ENCODE results near the gene POU3F2. TPM values are rescaled to one million over a fixed set of nuclear protein-coding genes. Genes with fewer than 3 reads are reported as not detected.

Gene POU3F2
- total RNA-seq, 1 donor from 2014 or later: not detected

DNA sequence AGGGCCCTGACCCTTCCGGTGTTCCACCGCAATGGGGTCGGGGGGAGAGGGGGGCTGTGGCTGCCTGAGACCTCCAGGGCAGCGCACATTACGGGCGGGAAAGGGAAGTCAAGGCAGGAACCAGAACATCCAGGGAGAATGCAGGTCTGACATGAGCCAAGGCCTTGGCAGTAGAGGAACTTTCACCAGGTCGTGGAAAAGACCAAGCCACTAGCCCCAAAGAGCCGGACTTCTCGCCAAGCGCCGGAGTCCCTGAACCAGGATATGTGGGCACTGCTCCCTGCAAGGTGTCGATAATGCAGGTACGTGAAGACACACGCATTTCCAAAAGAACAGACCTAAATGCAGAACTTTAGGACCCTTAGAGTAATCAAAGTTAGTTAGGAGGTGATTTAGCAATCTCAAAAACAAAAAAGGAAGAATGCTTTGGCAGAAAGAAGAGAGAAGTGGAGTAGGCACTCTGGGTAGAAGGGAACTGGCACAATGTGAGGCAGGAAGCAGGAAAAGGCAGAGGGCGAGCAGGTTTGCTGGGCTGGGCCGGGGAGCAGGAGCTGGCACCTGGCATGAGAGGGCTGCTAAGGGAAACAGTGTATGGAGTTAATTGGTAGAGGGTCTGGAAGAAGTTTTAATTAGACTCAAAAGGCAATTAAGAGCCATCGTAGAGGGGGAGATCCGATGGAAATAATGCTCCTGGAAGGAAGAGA is 14.3 kb downstream of the POU3F2 start:
- Histone ChIP-seq H3K27ac (no peak overlapping the region), H3K4me1 (peaks cover 15% of the 10 kb centered on the region), H3K27me3 (peaks cover 62% of the 10 kb centered on the region), H3K4me3 (no peak overlapping the region), H3K9me3 (no peaks in the 10 kb centered on the region), H3K36me3 (no peaks in the 10 kb centered on the region)
- intact Hi-C loops (cut with DNase I): no loop called here
- TF ChIP-seq, protein P1, sequence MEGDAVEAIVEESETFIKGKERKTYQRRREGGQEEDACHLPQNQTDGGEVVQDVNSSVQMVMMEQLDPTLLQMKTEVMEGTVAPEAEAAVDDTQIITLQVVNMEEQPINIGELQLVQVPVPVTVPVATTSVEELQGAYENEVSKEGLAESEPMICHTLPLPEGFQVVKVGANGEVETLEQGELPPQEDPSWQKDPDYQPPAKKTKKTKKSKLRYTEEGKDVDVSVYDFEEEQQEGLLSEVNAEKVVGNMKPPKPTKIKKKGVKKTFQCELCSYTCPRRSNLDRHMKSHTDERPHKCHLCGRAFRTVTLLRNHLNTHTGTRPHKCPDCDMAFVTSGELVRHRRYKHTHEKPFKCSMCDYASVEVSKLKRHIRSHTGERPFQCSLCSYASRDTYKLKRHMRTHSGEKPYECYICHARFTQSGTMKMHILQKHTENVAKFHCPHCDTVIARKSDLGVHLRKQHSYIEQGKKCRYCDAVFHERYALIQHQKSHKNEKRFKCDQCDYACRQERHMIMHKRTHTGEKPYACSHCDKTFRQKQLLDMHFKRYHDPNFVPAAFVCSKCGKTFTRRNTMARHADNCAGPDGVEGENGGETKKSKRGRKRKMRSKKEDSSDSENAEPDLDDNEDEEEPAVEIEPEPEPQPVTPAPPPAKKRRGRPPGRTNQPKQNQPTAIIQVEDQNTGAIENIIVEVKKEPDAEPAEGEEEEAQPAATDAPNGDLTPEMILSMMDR (IDR thresholded peaks at IDR 0.05): no peak
- DNase-seq (no peak), ATAC-seq (no peak)

DNA sequence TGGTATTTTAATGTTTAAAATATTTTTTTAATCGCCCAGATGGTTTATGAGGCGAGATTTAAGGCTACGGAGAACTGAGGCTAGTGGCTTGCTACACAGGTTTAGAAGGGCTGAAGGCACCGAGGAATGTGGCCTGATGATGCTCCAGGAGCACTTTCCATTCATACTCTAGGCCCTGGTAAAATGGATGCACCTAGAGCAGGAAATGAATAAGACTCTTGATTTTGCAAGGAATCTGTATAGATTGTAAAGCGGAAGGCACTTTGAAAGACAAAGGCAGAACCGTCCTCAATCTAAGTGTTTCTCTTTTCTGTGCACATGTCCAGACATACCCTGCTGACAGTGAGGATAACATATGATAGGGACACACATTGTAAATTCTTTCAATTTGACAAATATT is 30.1 kb downstream of the POU3F2 start:
- intact Hi-C loops (cut with DNase I): no loop called here
- Histone ChIP-seq H3K4me1 (no peaks in the 10 kb centered on the region), H3K36me3 (no peaks in the 10 kb centered on the region), H3K9me3 (no peaks in the 10 kb centered on the region), H3K27ac (no peak overlapping the region), H3K27me3 (no peaks in the 10 kb centered on the region), H3K4me3 (no peak overlapping the region)
- DNase-seq: no peak
- TF ChIP-seq, protein P1 (IDR thresholded peaks at IDR 0.05): no peak
- no peak for ATAC-seq

DNA sequence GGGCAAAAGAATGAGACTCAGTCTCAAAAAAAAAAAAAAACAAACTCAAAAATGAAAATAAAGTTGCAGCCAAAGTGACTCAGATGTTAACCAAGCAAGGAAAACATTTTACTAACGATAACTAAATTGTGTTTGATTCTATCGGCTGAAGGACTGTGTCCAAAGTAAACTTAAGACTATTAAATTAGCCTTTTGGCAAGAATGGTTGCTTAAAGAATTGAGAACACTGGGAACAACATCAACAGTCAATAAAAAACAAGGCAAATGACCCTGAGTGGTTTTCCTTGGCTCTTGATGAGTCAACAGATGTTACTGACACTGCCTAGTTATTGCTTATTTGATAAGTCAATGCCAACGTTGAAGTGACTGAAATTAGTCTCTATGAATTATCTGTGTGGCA is 36.7 kb downstream of the POU3F2 start:
- Histone ChIP-seq H3K27ac (no peak overlapping the region), H3K36me3 (no peaks in the 10 kb centered on the region), H3K27me3 (no peaks in the 10 kb centered on the region), H3K9me3 (no peaks in the 10 kb centered on the region), H3K4me3 (no peak overlapping the region), H3K4me1 (no peaks in the 10 kb centered on the region)
- intact Hi-C loops (cut with DNase I): no loop called here
- ATAC-seq (no peak), DNase-seq (no peak)
- TF ChIP-seq, protein P1 (IDR thresholded peaks at IDR 0.05): no peak

DNA sequence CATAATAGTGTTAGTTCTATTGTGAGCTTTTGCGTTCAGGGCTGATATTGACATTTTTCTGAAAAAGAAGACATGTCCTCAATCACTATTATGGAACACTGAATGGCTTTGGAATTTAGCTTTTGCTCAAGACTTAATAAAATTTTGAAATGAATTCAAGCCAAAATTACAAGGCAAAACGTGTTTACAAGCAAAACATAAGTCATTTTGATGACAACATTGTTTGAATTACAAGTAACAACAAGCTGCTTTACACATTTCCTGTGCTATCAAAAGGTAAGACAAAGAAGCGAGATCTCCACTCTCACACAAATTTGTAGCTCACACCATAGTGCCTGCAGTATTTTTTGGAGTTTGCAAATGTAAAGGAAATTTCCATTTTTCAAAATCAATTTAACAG is 37.4 kb downstream of the POU3F2 start:
- intact Hi-C loops (cut with DNase I): no loop called here
- Histone ChIP-seq H3K4me3 (no peak overlapping the region), H3K9me3 (no peaks in the 10 kb centered on the region), H3K4me1 (no peaks in the 10 kb centered on the region), H3K27me3 (no peaks in the 10 kb centered on the region), H3K36me3 (no peaks in the 10 kb centered on the region), H3K27ac (no peak overlapping the region)
- TF ChIP-seq, protein P1 (IDR thresholded peaks at IDR 0.05): no peak
- no peak for ATAC-seq
- no peak for DNase-seq

DNA sequence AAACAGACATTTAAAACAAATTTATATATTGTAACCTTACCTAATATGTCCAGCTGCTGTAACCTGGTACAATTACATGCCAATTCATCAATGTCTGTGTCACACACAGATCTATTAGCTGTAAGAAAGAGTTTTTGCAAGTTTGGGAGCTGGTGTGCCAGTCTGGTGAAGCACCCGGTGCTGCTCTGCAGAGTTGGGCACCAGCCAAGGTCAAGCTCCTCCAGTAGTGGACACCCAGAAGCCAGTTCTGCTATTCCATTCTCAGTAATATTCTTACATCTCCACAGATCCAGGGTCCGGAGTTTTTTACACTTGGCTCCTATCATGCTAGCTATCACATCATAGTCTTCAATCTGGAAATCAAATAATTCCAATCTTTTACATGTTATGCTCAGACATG is 41.0 kb downstream of the POU3F2 start:
- no peaks in the 10 kb centered on the region for H3K9me3 ChIP-seq
- peaks cover 10% of the 10 kb centered on the region for H3K36me3 ChIP-seq
- no peaks in the 10 kb centered on the region for H3K4me1 ChIP-seq
- no peak overlapping the region for H3K4me3 ChIP-seq
- TF ChIP-seq, protein P1 (IDR thresholded peaks at IDR 0.05): no peak
- ATAC-seq: no peak
- intact Hi-C loops (cut with DNase I): no loop called here
- H3K27me3 ChIP-seq: no peaks in the 10 kb centered on the region
- no peak for DNase-seq
- H3K27ac ChIP-seq: no peak overlapping the region

DNA sequence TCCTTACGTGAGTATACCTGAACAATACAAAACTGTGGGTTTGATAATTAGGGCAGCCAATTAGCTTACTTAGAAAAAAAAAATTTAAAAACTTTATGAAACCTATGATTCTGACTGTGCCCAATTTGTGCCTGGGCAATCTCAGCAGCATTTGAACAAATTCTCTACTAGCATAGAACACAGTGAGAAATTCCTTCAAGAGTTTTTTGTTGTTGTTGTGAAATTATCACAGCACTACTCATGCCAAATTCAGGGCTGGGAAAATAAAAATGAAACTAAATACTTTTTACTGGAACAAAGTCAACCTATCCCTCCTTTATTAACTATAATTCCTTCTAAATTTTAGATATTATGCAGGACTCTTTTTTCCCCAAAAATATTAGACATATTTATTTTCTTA is 42.9 kb downstream of the POU3F2 start:
- TF ChIP-seq, protein P1 (IDR thresholded peaks at IDR 0.05): no peak
- Histone ChIP-seq H3K4me3 (no peak overlapping the region), H3K4me1 (no peaks in the 10 kb centered on the region), H3K27ac (no peak overlapping the region), H3K9me3 (no peaks in the 10 kb centered on the region), H3K36me3 (peaks cover 10% of the 10 kb centered on the region), H3K27me3 (no peaks in the 10 kb centered on the region)
- ATAC-seq: no peak
- no peak for DNase-seq
- intact Hi-C loops (cut with DNase I): no loop called here

Measured in upper lobe of right lung (tissue), 1 donor.